ENCODE results near the gene NEURL4.

Gene NEURL4

GRCh38 chr17:7281074-7281952, 47.8 kb downstream of the NEURL4 start, which contains the start of gene SLC2A4:
TSS of gene SLC2A4 (plus strand) at chr17:7281718. CDS start at chr17:7281935, 217 bp downstream.
- H3K27me3 Mint-ChIP-seq (ENCODE audit: low read depth, poor library complexity): peaks cover 26% of the 10 kb centered on the region
- peak; percentile 99 for DNase-seq
- peaks cover 7% of the 10 kb centered on the region for H3K36me3 Mint-ChIP-seq (ENCODE audit: low read depth)
- peak within 1 kb of the TSS; percentile 84 for H3K4me3 Mint-ChIP-seq
- H3K9me3 Mint-ChIP-seq: no peaks in the 10 kb centered on the region
- peaks cover 37% of the 10 kb centered on the region for H3K4me1 Mint-ChIP-seq
- H3K27ac Mint-ChIP-seq: no peak within 1 kb of the TSS
- TF ChIP-seq CTCF (IDR thresholded peaks at IDR 0.05): no peak

GRCh38 chr17:7280519-7281073, 48.5 kb downstream of the NEURL4 start:
- peak; percentile 77 for TF ChIP-seq CTCF (IDR thresholded peaks at IDR 0.05)
- peak; percentile 86 for DNase-seq
- Mint-ChIP-seq H3K9me3 (no peaks in the 10 kb centered on the region), H3K4me1 (peaks cover 31% of the 10 kb centered on the region), H3K36me3 (ENCODE audit: low read depth) (peaks cover under 1% of the 10 kb centered on the region), H3K27ac (no peak overlapping the region), H3K27me3 (ENCODE audit: low read depth, poor library complexity) (peaks cover 28% of the 10 kb centered on the region), H3K4me3 (peak overlapping the region; percentile 84)

DNA sequence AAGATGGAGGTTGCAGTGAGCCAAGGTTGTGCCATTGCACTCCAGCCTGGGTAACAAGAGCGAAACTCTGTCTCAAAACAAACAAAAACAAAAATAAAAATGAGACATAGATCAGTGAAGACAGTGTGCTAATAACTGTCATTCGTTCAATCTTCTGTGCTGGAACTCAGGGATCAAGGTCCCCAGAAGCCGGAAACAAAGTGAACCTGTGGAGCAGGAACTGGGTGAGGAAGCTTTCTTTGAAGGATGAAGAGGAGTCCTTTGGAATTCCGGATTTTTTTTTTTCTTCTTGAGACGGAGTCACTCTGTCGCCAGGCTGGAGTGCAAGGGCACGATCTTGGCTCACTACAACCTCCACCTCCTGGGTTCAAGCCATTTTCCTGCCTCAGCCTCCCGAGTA, 49.7 kb downstream of the NEURL4 start:
- Mint-ChIP-seq H3K27me3 (ENCODE audit: low read depth, poor library complexity) (peaks cover 31% of the 10 kb centered on the region), H3K4me1 (peaks cover 31% of the 10 kb centered on the region)
- TF ChIP-seq CTCF (IDR thresholded peaks at IDR 0.05): no peak

GRCh38 chr17:7266784-7267183, 62.4 kb downstream of the NEURL4 start:
- H3K27ac Mint-ChIP-seq: no peak overlapping the region
- no peaks in the 10 kb centered on the region for H3K36me3 Mint-ChIP-seq (ENCODE audit: low read depth)
- DNase-seq: no peak
- no peak overlapping the region for H3K4me3 Mint-ChIP-seq
- H3K27me3 Mint-ChIP-seq (ENCODE audit: low read depth, poor library complexity): peaks cover 67% of the 10 kb centered on the region
- H3K9me3 Mint-ChIP-seq: no peaks in the 10 kb centered on the region
- peaks cover 41% of the 10 kb centered on the region for H3K4me1 Mint-ChIP-seq
- no peak for TF ChIP-seq CTCF (IDR thresholded peaks at IDR 0.05)

More for the DNA sequence above, 49.7 kb downstream of the NEURL4 start:
- Mint-ChIP-seq H3K9me3 (no peaks in the 10 kb centered on the region), H3K27ac (no peak overlapping the region), H3K4me3 (no peak overlapping the region), H3K36me3 (ENCODE audit: low read depth) (no peaks in the 10 kb centered on the region)
- no peak for DNase-seq
